Vagina (tissue), 2 donors: ENCODE data around the gene DEGS1.

Source experiments
- POLR2A ChIP-seq, 2 donors: fragments of 450-650 bp; IDR thresholded peaks; one replicate each; pipeline ENCODE4 v1.6.1; 2017; ENCODE audit warnings: antibody characterized with exemption in 2 of 2, mild to moderate bottlenecking in 2 of 2, moderate library complexity in 2 of 2
- POLR2AphosphoS5 ChIP-seq, 2 donors: sonication (generic); formaldehyde crosslinking; IDR thresholded peaks; one replicate each; pipeline ENCODE4 v1.9.0; 2017; ENCODE audit warnings: antibody characterized with exemption in 2 of 2, mild to moderate bottlenecking in 2 of 2, low read depth in 1 of 2; ENCODE audit not compliant: insufficient read depth in 1 of 2
- TF ChIP-seq, protein P1 (sequence below), 3 experiments: fragments of 450-650 bp in 2 of 3; fragments of 200-600 bp in 1 of 3; sonication (generic) in 1 of 3; IDR thresholded peaks; one replicate each; pipeline ENCODE4 v1.5.1; 2017 to 2019; ENCODE audit warnings: antibody characterized with exemption in 3 of 3, mild to moderate bottlenecking in 2 of 3, moderate library complexity in 2 of 3

DNA sequence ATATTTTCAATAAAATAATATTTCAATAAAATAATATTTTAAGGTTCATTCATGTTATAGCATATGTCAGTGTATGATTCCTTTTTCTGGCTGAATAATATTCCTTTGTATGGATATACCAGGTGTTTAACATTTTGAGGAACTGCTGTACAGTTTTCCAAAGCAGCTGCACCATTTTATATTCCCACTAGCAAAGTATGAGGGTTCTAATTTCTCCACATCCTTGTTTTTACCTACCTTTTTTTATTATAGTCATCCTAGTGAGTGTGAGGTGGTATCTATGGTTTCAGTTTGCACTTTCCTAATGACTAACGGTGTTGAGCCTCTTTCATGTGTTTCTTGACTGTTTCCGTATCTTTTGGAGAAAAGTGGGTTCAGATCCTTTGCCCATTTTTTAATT lies 5.2 kb downstream of the DEGS1 start:
- TF ChIP-seq, protein P1, sequence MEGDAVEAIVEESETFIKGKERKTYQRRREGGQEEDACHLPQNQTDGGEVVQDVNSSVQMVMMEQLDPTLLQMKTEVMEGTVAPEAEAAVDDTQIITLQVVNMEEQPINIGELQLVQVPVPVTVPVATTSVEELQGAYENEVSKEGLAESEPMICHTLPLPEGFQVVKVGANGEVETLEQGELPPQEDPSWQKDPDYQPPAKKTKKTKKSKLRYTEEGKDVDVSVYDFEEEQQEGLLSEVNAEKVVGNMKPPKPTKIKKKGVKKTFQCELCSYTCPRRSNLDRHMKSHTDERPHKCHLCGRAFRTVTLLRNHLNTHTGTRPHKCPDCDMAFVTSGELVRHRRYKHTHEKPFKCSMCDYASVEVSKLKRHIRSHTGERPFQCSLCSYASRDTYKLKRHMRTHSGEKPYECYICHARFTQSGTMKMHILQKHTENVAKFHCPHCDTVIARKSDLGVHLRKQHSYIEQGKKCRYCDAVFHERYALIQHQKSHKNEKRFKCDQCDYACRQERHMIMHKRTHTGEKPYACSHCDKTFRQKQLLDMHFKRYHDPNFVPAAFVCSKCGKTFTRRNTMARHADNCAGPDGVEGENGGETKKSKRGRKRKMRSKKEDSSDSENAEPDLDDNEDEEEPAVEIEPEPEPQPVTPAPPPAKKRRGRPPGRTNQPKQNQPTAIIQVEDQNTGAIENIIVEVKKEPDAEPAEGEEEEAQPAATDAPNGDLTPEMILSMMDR (IDR thresholded peaks at IDR 0.05): no peak
- TF ChIP-seq POLR2AphosphoS5 (IDR thresholded peaks at IDR 0.05; ENCODE audit: insufficient read depth in 1 of 2, low read depth in 1 of 2): no peak
- TF ChIP-seq POLR2A (IDR thresholded peaks at IDR 0.05): no peak
